OCI-LY3 (cell line): ENCODE results near the gene LUC7L3.

ENCODE experiments used
- CTCF ChIP-seq: fragments of 200-600, 300-600 bp; sonication (generic); IDR thresholded peaks from 2 replicates; pipeline ENCODE4 v1.5.1; 2014; ENCODE audit warnings: antibody characterized with exemption, low read length, low read depth
- EZH2phosphoT487 ChIP-seq: fragments of 200-600 bp; shearing (Covaris generic); IDR thresholded peaks from 2 replicates; pipeline ENCODE4 v1.6.1; 2018; ENCODE audit warnings: antibody characterized with exemption, mixed run types, low read depth

- TF ChIP-seq CTCF (no peak), EZH2phosphoT487 (no peak)
These were observed 28.4 kb upstream of the LUC7L3 start for GRCh38 chr17:50690887-50691549.
